Naive thymus-derived CD4-positive, alpha-beta T cell (primary cell): ENCODE results near the gene HSPA4. TPM values are rescaled to one million over a fixed set of nuclear protein-coding genes. Genes with fewer than 3 reads are reported as not detected.

ENCODE experiments used
- ATAC-seq: fragments of 150-1000 bp; cut with Tn5 transposase; 2 replicates; pipeline ENCODE4 v1.10.0; 2021; ENCODE audit warnings: mild to moderate bottlenecking, moderate library complexity
- CTCF ChIA-PET: fragments of 350-600 bp; sonication (Branson Sonifier 250); formaldehyde crosslinking; loops from one replicate; lab custom pipeline; 2021; ENCODE audit warnings: antibody characterized with exemption; lab: Charles Lee
- POLR2A ChIA-PET: fragments of 350-600 bp; sonication (Branson Sonifier 250); formaldehyde crosslinking; loops from one replicate; lab custom pipeline; 2021; ENCODE audit warnings: antibody characterized with exemption, inconsistent platforms; lab: Charles Lee
- DNase-seq, 9 donors: peaks; one replicate each; pipeline versions ENCODE4 v3.0.0 to v3.0.0-alpha.2; 2020 to 2022; ENCODE audit warnings: mixed read lengths in 1 of 9
- H3K27ac ChIP-seq: one replicate; pipeline ENCODE4 v1.7.0; 2013; ENCODE audit warnings: mild to moderate bottlenecking, low read depth, low read length, moderate library complexity
- H3K27me3 ChIP-seq, 2 donors: one replicate each; pipeline ENCODE4 v1.7.0; 2013; ENCODE audit warnings: low read length in 2 of 2, mild to moderate bottlenecking in 2 of 2, moderate library complexity in 2 of 2; ENCODE audit not compliant: control insufficient read depth in 2 of 2, insufficient read depth in 2 of 2
- H3K36me3 ChIP-seq, 3 experiments: 1 replicate in 2 of 3; 2 replicates in 1 of 3; pipeline ENCODE4 v1.7.0; 2013; ENCODE audit warnings: low read length in 3 of 3, mild to moderate bottlenecking in 3 of 3, moderate library complexity in 1 of 3; ENCODE audit not compliant: insufficient read depth in 3 of 3, control insufficient read depth in 2 of 3
- H3K4me1 ChIP-seq, 2 donors: one replicate each; pipeline ENCODE4 v1.7.0; 2013; ENCODE audit warnings: low read length in 2 of 2, mild to moderate bottlenecking in 2 of 2, moderate library complexity in 1 of 2; ENCODE audit not compliant: control insufficient read depth in 2 of 2, insufficient read depth in 2 of 2
- H3K4me3 ChIP-seq: 2 replicates; pipeline ENCODE4 v1.7.0; 2013; ENCODE audit warnings: mild to moderate bottlenecking, low read length
- H3K9me3 ChIP-seq, 3 experiments: 1 replicate in 2 of 3; 2 replicates in 1 of 3; pipeline ENCODE4 v1.7.0; 2013; ENCODE audit warnings: low read length in 3 of 3; ENCODE audit not compliant: control insufficient read depth in 2 of 3
- H3K27ac Mint-ChIP-seq, 9 donors: one replicate each; pipeline ENCODE4 v1.8.0; 2020 to 2022; ENCODE audit warnings: mixed read lengths in 9 of 9, mild to moderate bottlenecking in 8 of 9, moderate library complexity in 5 of 9, inconsistent platforms in 2 of 9
- H3K27me3 Mint-ChIP-seq, 5 donors: one replicate each; pipeline ENCODE4 v1.8.0; 2021 to 2022; ENCODE audit warnings: mixed read lengths in 5 of 5, mild to moderate bottlenecking in 1 of 5
- H3K36me3 Mint-ChIP-seq, 5 donors: one replicate each; pipeline ENCODE4 v1.8.0; 2020 to 2022; ENCODE audit warnings: mixed read lengths in 5 of 5, mild to moderate bottlenecking in 3 of 5, inconsistent platforms in 1 of 5
- H3K4me1 Mint-ChIP-seq, 7 donors: one replicate each; pipeline ENCODE4 v1.8.0; 2020 to 2022; ENCODE audit warnings: mixed read lengths in 7 of 7, mild to moderate bottlenecking in 3 of 7, inconsistent platforms in 1 of 7
- H3K4me3 Mint-ChIP-seq, 10 donors: one replicate each; pipeline ENCODE4 v1.8.0; 2020 to 2022; ENCODE audit warnings: mild to moderate bottlenecking in 10 of 10, mixed read lengths in 10 of 10, moderate library complexity in 6 of 10, inconsistent platforms in 2 of 10
- H3K9me3 Mint-ChIP-seq, 11 donors: one replicate each; pipeline ENCODE4 v1.8.0; 2020 to 2022; ENCODE audit warnings: mixed read lengths in 11 of 11, mild to moderate bottlenecking in 4 of 11, inconsistent platforms in 1 of 11, moderate library complexity in 1 of 11
- intact Hi-C, 2 donors: fragments of 100-400 bp; cut with micrococcal nuclease; formaldehyde crosslinking; loops; one replicate each; pipeline ENCODE4 v1.15.1; 2023
- polyA plus RNA-seq, 2 donors: library from polyadenylated mRNA; unstranded; fragments of 300-500 nt; fragmentation: Illumina TruSeq; gene quantifications; one replicate each; pipeline ENCODE4 v1.2.3, GENCODE V29; 2021
- total RNA-seq, 6 experiments: library from RNA in 5 of 6; stranded (reverse) in 5 of 6; gene quantifications; 1 replicate in 5 of 6; 2 replicates in 1 of 6; pipeline ENCODE4 v1.2.3 and lab custom pipeline; 2021 to 2026

The HSPA4 gene
- total and polyA plus RNA-seq, 7 experiments from 2014 or later: 37.7 to 103 (median 42.4) TPM

GRCh38 chr5:133047404-133047803 is 4.4 kb upstream of the HSPA4 start:
- H3K9me3 ChIP-seq: no peaks in the 10 kb centered on the region
- H3K4me1 ChIP-seq: peaks cover 8 to 12% of the 10 kb centered on the region in 2 donors
- Mint-ChIP-seq H3K9me3 (no peaks in the 10 kb centered on the region), H3K36me3 (peaks cover 0 to 1% (median 0%) of the 10 kb centered on the region in 5 donors), H3K27me3 (no peaks in the 10 kb centered on the region), H3K27ac (no peak overlapping the region), H3K4me3 (no peak overlapping the region), H3K4me1 (peaks cover 14 to 28% (median 26%) of the 10 kb centered on the region in 7 donors)
- no peak overlapping the region for H3K4me3 ChIP-seq
- intact Hi-C loops: no loop called here
- peaks cover 0 to 6% (median 0%) of the 10 kb centered on the region in 3 experiments for H3K36me3 ChIP-seq
- DNase-seq (no peak), ATAC-seq (no peak)
- ChIA-PET CTCF (interaction anchor here (0.8 kb wide), 1 partner anchor 23 kb away, joined by 3 read pairs; no protein-coding TSS in a partner anchor), POLR2A (interaction anchor here (2.0 kb wide), 1 partner anchor 84 kb away, joined by 11 read pairs; the partner anchor contains the start of gene AFF4)
- no peaks in the 10 kb centered on the region for H3K27me3 ChIP-seq
- no peak overlapping the region for H3K27ac ChIP-seq

GRCh38 chr5:133048993-133049725 is 2.7 kb upstream of the HSPA4 start:
- DNase-seq (no peak), ATAC-seq (no peak)
- H3K27ac ChIP-seq: peak overlapping the region; percentile 25
- H3K9me3 ChIP-seq: no peaks in the 10 kb centered on the region
- Mint-ChIP-seq H3K9me3 (no peaks in the 10 kb centered on the region), H3K27me3 (no peaks in the 10 kb centered on the region), H3K27ac (peak overlapping the region in 8 of 9 donors; percentile 57 to 100 (median 90)), H3K36me3 (peaks cover 0 to 1% (median 0%) of the 10 kb centered on the region in 5 donors), H3K4me1 (peaks cover 19 to 45% (median 30%) of the 10 kb centered on the region in 7 donors), H3K4me3 (peak overlapping the region in 7 of 10 donors; percentile 25 to 66 (median 44))
- no peak overlapping the region for H3K4me3 ChIP-seq
- ChIA-PET CTCF (no interaction called here), POLR2A (interaction anchor here (0.6 to 2.0 kb wide), 6 partner anchors 26 to 87 kb away, joined by 3 to 11 read pairs (median 4); partner anchors contain the start of gene AFF4)
- peaks cover 0 to 7% (median 0%) of the 10 kb centered on the region in 3 experiments for H3K36me3 ChIP-seq
- H3K4me1 ChIP-seq: peaks cover 17 to 19% of the 10 kb centered on the region in 2 donors
- no peaks in the 10 kb centered on the region for H3K27me3 ChIP-seq
- intact Hi-C loops: no loop called here

- Mint-ChIP-seq H3K27ac (peak overlapping the region; percentile 53 to 100 (median 74)), H3K36me3 (peaks cover 0 to 2% (median 0%) of the 10 kb centered on the region in 5 donors), H3K27me3 (no peaks in the 10 kb centered on the region), H3K9me3 (no peaks in the 10 kb centered on the region), H3K4me1 (peaks cover 23 to 50% (median 36%) of the 10 kb centered on the region in 7 donors), H3K4me3 (peak overlapping the region in 6 of 10 donors; percentile 27 to 66 (median 50))
- Histone ChIP-seq H3K36me3 (peaks cover 0 to 7% (median 0%) of the 10 kb centered on the region in 3 experiments), H3K4me3 (no peak overlapping the region), H3K27ac (peak overlapping the region; percentile 25), H3K4me1 (peaks cover 17 to 19% of the 10 kb centered on the region in 2 donors), H3K27me3 (no peaks in the 10 kb centered on the region), H3K9me3 (no peaks in the 10 kb centered on the region)
- intact Hi-C loops: loop anchor here (2.0 to 10.0 kb wide), 9 partner anchors 313 to 1583 kb away; partner anchors contain the start of genes KIF3A (in 2 of the 2), RAD50 (in 2 of the 2), IRF1 (in 1 of the 2) and JADE2 (in 1 of the 2)
- CTCF ChIA-PET: no interaction called here
- DNase-seq: no peak
- no peak for ATAC-seq
- POLR2A ChIA-PET: interaction anchor here (0.6 to 2.7 kb wide), 7 partner anchors 22 to 98 kb away, joined by 3 to 15 read pairs (median 4); no protein-coding TSS in a partner anchor
Observed at GRCh38 chr5:133049726-133050048, 2.1 kb upstream of the HSPA4 start.

DNA sequence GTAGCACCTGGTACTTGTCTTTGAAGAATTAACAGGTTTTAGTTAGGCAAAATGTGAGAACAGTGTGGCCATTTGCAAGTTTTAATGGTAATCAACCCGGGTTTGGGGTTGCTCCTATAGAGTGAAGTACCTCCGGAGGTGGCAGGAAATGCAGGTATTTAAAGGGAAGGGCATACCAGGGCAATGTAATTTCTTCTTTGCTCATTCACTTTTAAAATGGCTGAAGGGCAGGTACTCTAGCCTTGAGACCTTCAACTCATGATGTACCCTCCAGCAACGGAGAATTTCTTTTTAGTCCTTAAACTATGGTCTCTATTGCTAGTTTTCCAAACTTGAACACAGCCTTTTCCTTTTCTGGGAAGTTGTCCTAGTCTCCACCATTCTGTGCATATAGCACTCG is 1.3 kb upstream of the HSPA4 start:
- POLR2A ChIA-PET: interaction anchor here (0.8 to 2.7 kb wide), 9 partner anchors 13 to 180 kb away, joined by 3 to 52 read pairs (median 5); partner anchors contain the start of gene AFF4
- no peak for ATAC-seq
- Histone ChIP-seq H3K27me3 (no peaks in the 10 kb centered on the region), H3K4me1 (peaks cover 17 to 19% of the 10 kb centered on the region in 2 donors), H3K4me3 (peak overlapping the region; percentile 92), H3K27ac (peak overlapping the region; percentile 98), H3K36me3 (peaks cover 0 to 7% (median 0%) of the 10 kb centered on the region in 3 experiments), H3K9me3 (no peaks in the 10 kb centered on the region)
- H3K4me1 Mint-ChIP-seq: peaks cover 26 to 59% (median 44%) of the 10 kb centered on the region in 7 donors
- H3K27ac Mint-ChIP-seq: peak overlapping the region; percentile 99 to 100 (median 100)
- intact Hi-C loops: loop anchor here (2.0 to 10.0 kb wide), 9 partner anchors 314 to 1582 kb away; partner anchors contain the start of genes KIF3A (in 2 of the 2), RAD50 (in 2 of the 2), IRF1 (in 1 of the 2) and JADE2 (in 1 of the 2)
- H3K4me3 Mint-ChIP-seq: peak overlapping the region; percentile 91 to 99 (median 98)
- DNase-seq: no peak
- CTCF ChIA-PET: no interaction called here
- no peaks in the 10 kb centered on the region for H3K9me3 Mint-ChIP-seq
- H3K27me3 Mint-ChIP-seq: no peaks in the 10 kb centered on the region
- H3K36me3 Mint-ChIP-seq: peaks cover 0 to 9% (median 1%) of the 10 kb centered on the region in 5 donors

DNA sequence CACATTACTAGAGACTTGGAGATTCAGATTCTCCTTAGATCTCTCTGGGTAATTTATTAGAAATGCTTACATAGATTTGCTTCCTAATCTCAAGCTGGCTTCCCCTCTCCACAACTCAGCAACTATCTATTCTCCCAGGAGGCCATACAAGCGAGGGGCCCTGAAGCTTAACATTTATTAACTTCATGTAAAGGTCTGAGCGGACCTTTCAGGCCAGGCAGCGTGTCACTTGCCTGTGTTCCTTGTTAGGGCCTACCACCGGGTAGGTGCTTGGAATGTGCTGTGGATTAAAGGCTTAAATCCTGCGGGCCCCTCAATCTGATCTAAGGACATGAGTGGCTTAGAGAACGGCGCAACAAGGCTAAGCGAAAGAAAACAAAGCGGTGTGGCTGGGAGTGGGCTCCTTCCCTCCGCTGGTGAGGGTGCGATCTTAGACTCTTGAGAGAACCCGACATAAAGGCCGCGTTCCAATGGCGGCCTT is 712 bp upstream of the HSPA4 start:
- ChIA-PET POLR2A (interaction anchor here (0.6 to 2.7 kb wide), 18 partner anchors 13 to 1321 kb away, joined by 3 to 52 read pairs (median 4); partner anchors contain the start of genes AFF4, CCNI2, GDF9 and PPP2CA), CTCF (interaction anchor here (1.3 kb wide), 1 partner anchor 29 kb away, joined by 3 read pairs; no protein-coding TSS in a partner anchor)
- H3K27me3 ChIP-seq: no peaks in the 10 kb centered on the region
- Mint-ChIP-seq H3K9me3 (no peaks in the 10 kb centered on the region), H3K4me1 (peaks cover 32 to 64% (median 50%) of the 10 kb centered on the region in 7 donors), H3K27me3 (no peaks in the 10 kb centered on the region), H3K36me3 (peaks cover 0 to 9% (median 1%) of the 10 kb centered on the region in 5 donors), H3K27ac (peak overlapping the region; percentile 99 to 100 (median 100)), H3K4me3 (peak overlapping the region; percentile 91 to 99 (median 98))
- H3K9me3 ChIP-seq: no peaks in the 10 kb centered on the region
- intact Hi-C loops: loop anchor here (1.0 to 10.0 kb wide), 14 partner anchors 25 to 1581 kb away; partner anchors contain the start of genes AFF4 (in 2 of the 2), C5orf15 (in 2 of the 2), KIF3A (in 2 of the 2) and RAD50 (in 2 of the 2)
- no peak for DNase-seq
- peaks cover 0 to 7% (median 0%) of the 10 kb centered on the region in 3 experiments for H3K36me3 ChIP-seq
- no peak for ATAC-seq
- H3K4me1 ChIP-seq: peaks cover 17 to 19% of the 10 kb centered on the region in 2 donors
- peak overlapping the region; percentile 98 for H3K27ac ChIP-seq
- H3K4me3 ChIP-seq: peak overlapping the region; percentile 92
